DMS79 treated with DMSO at 0.1 percent for 48 hours (cell line): ENCODE measurements around the gene EPB41L4A.
"Not testable (repeated sequence)": the region's sequence is repeated elsewhere in the genome, so short reads cannot be mapped to it uniquely, and the experiment has no call there.

Source experiments
- DNase-seq: peaks from one replicate; lab custom pipeline; 2025; lab: John Stamatoyannopoulos, UW

EPB41L4A gene

DNA sequence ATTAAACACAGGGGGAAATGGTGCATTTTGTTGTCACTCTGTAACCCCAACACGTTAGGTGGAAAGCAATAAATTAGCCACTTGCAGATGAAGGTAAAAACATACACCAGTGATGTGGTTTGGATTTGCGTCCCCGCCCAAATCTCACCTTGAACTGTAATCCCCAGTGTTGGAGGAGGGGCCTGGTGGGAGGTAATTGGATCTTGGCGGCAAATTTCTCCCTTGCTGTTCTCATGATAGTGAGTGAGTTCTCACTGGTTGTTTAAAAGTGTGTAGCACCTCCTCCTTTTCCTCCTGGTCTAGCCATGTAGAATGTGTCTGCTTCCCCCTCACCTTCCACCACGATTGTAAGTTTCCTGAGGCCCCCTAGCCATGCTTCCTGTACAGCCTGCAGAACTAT is 17.2 kb downstream of the EPB41L4A start:
- DNase-seq: no peak

DNA sequence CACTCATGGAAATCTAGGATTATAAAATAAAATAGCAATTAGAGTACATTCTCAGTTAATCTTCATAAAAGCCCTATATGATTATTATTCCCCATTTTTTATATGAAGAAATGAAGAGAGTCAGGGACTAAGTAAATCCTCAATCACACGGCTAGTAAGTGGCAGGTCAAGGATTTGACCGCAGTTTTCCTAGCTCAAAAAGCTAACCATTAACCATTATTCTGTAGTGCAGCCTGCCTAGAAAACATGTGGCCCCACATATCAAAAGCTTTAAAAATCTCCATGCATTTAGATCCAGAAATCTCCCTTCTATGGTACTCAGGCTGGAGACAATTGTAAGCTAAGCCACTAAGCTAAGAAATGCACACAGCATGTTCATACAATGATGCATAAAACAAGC is 21.4 kb downstream of the EPB41L4A start:
- no peak for DNase-seq

DNA sequence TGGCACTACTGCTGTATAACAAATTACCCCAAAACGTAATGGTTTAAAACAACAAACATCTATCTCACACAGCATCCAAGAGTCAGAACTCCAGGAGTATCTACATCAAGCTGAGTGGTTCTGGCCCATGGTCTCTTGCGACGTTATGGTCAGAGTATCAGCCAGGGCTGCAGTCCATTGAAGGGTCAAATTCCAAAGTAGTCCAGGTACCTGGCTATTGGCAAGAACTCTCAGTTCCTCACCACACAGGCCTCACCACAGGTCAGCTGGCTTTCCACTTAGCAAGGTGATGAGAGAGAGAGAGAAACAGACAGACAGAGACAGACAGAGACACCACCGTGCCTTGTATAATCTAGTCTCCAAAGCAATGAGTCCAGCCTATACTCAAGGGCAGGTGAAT is 22.6 kb downstream of the EPB41L4A start:
- DNase-seq: no peak

DNA sequence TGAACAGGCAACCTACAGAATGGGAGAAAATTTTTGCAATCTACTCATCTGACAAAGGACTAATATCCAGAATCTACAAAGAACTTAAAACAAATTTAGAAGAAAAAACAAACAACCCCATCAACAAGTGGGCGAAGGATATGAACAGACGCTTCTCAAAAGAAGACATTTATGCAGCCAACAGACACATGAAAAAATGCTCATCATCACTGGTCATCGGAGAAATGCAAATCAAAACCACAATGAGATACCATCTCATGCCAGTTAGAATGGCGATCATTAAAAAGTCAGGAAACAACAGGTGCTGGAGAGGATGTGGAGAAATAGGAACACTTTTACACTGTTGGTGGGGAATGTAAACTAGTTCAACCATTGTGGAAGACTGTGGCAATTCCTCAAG is 23.8 kb downstream of the EPB41L4A start:
- DNase-seq: not testable (repeated sequence)

DNA sequence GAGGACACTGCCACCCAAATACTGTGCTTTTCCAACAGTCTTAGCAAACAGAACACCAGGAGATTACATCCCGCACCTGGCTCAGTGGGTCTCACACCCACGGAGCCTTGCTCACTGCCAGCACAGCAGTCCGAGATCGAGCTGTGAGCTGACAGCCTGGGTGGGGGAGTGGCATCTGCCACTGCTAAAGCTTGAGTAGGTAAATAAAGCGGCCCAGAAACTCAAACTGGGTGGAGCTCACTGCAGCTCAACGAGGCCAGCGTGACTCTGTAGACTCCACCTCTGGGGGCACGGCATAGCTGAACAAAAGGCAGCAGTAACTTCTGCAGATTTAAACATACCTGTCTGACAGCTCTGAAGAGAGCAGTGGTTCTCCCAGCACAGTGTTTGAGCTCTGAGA is 28.8 kb downstream of the EPB41L4A start:
- DNase-seq: no peak

DNA sequence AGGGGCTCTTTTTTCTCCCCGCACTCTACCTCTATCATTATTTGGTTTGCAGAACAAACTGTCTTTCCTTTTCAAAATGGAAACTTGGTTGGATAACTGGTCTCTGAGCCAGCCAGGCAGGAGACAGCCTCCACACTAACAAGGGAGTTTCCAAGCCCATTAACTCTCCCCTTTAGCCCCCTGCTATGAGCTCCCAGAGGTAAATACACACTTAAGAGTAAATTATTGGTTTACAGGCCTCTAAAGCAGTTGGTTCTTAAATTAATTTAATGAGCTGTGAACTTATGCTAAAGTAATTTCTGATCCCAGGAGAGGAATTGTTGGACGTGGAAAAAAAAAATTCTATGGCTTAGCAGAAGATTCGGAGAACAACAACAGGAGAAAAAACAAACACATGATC is 30.3 kb downstream of the EPB41L4A start:
- DNase-seq: peak; percentile 40

DNA sequence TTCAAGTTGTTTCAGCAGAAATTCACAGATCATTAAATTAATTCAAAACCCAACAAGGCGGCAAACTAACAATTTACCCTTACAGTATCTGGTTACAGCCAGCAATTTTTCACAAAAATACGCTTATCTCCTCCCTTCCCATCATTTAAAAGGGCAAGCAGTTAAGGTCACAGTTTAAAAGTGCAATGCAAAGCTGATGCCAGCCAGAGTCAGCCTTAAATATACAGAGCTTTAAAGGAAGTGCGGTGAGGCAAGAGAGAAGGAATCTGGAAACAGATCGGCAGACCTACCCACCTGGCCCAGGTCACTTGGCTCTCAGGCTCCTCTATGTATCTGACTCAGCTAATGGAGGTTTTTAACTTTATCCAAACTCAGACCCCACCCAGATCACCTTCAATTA is 31.0 kb downstream of the EPB41L4A start:
- DNase-seq: peak; percentile 27

DNA sequence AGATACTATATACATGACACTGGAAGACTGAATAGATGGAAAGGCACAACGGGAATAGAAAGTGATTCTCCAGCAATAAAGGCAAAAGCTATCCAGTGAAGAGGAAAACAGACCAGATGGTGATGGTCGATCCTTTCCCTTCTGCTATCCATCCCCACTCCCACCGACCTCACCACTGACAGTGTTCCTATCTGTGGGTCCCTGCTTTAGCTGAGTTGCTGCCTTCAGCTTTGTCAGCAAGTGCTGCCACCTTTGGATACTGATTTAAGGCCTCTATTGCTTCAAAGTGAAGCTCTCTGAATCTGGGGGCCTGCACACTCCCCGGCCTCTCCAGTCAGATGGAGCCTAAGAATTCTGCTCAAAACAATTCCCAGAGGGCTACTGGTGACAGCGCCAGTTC is 32.3 kb downstream of the EPB41L4A start:
- no peak for DNase-seq

DNA sequence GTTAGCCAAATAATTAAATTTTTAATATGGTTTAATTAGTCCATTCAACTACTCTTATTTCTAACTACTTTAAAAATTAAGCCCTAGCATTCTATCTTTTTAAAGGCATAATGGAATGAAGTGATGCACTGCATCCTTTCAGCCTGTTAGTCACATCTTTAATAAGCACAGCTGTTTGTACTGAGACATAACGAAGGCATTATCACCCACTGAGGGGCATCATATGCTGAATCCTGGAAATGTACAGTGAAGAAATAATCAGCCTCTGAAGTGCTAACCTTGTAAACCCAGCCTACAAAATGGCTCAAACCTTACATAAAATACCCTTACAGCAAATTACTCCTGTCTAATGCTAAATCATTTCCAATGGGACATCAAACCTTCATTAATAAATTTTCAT is 33.1 kb downstream of the EPB41L4A start:
- DNase-seq: no peak

DNA sequence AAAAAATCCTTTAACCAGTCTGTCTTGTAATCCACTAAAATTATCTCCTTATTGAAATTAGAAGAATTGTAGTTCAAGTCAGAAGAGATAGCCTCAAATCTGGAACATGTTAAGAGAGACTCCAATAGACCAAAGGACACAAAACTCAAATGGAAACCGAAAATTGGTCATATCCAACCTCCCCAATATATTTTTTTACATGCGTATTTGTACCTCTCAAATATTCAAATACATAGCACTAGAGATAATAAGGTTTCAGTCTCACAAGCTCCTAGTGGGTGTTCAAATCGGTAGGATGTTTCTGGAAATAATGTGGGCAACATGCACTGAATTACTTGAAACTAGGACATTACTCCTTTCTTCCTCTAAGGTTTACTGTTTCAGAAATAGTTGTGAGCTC is 33.5 kb downstream of the EPB41L4A start:
- no peak for DNase-seq

DNA sequence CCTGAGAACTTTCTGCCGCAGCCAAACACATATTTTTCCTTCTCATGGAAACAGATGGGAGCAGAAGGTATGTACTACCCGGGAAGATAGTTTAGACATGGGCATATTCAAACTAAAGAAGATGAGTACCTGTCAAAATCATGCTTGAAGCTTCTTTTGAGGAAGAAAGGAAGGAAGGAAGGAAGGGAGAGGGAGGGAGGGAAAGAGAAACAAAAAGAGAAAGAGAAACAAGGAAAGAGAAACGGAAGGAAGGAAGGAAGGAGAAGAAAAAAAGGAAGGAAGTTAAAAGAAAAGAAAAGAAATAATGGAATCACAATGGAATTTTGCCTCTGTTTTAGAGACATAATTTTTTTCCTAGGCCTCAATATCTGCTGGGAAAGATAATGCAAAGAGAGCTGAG is 34.6 kb downstream of the EPB41L4A start:
- no peak for DNase-seq

DNA sequence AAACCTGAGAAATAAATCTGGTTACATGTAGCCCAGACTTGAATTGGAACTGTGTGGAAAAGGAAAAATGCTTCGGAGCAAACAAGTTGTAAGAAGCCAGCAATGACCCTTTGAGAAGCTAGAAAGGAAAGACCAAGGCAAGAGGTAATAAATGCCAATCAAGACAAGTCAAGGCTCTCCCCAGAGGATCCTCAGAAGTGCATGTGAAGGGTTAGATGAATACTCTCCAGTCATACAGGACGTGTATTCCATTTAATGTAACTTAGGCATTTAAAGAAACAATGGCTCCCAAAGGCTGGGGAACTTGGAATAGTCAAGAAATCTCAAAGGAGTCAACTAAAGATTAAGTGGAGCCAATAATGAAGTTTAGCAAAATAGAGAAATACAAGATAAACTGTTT is 36.2 kb downstream of the EPB41L4A start:
- DNase-seq: no peak

DNA sequence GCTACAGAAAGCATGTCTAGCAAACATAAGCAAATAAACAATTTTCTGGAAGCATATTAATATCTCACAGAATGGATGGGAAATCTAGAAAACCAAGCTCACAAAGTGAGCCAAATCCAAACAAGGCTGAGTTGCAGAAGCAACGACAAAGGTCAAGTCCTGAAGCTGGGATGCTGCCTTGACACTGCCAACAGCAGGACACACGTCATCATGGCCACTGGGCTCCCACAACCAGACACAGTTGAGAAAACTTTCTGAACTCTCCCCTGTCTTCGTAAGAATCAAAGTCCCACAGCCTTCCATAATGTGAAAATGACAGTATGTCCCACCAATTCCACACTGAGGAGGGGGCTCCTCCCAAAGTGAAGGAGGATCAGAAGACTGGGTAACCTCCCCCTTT is 37.6 kb downstream of the EPB41L4A start:
- DNase-seq: no peak

DNA sequence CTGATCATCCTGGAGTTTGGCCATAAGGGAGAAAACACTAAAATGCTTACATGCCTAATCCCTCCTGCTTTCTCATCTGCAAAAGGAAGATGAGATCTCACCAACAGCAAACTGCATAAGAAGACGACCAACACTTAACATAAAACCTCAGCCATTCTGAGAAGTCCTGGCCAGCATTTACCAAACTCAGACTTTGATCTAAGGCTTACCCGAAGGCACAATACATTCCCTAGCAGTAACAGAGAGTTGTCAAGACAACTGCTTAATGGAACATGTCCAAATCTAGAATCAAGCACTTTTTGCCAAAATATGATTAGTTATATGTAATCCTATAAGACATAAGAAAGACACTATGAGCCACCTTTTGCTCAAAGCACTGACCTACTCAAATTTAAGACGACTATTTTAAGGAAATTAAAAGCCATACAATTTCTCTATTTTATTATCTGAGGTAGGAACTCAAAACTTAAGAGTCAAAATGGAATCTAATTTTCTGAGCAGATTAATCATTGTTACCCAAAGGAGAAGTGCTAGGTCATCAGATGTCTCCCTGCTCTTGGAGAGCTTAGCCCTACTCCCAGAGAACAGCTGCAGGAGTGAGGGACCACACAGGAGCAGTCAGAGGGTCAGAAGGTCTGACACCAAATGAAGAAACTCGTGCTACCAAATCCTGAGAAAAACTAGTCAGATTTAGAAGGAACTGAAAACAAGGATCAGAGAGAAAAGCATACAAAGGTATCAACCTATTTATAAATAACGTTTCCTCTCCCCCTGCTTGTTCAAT is 39.3 kb downstream of the EPB41L4A start:
- no peak for DNase-seq

DNA sequence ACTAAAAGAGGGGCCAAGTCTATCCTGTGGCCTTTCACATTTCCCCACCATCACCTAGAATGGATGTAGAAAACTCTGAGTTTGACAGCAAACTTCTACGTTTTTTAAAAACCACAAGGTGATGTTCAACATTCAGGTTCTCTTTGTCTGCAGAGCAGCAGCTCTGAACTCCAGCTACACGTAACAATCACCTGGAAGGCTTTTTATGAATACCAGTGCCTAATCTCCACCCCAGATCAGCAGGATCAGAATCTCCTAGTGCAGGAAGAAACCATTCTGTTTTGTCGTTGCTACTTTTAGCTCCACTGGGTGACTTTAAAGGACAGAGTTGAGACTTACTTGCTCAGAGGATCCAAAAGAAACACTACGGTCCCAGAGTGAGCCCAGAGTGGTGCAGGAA is 44.3 kb downstream of the EPB41L4A start:
- no peak for DNase-seq

DNA sequence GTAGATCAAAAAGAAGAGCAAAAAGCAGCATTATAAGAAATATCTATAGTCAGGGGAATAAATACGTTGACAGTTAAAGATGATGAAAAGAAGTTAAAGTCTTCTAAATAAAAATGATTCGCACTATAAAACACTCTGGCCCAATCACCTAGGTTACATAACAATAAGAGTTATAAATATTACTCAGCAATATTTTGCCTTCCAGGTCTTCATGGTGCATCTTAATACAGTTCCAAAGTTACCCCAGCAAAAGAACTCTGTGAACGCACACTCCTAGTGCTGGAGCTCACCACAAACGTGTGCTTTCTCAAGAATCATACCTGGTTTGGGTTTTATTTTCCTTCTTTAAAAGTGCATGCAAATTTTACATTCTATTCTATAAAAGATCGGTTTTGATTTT is 44.7 kb downstream of the EPB41L4A start:
- no peak for DNase-seq

DNA sequence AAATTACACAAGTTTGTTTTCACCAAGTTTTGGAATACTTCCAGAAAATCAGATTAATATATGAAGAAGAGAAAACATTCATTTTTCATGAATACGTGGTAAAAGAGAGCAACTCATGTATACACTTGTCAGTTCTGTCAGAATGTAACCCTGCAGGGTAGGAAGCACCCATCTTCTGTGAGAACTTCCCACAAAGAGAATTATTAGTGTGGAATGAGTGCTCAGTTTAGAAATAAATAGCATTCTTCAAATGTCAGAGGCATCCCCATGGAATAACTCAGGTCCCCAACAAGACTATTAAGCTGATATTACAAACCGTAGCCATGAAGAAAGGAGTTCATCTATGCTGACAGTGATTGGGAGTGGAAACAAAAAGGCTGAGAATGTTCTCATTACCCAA is 45.2 kb downstream of the EPB41L4A start:
- DNase-seq: no peak

DNA sequence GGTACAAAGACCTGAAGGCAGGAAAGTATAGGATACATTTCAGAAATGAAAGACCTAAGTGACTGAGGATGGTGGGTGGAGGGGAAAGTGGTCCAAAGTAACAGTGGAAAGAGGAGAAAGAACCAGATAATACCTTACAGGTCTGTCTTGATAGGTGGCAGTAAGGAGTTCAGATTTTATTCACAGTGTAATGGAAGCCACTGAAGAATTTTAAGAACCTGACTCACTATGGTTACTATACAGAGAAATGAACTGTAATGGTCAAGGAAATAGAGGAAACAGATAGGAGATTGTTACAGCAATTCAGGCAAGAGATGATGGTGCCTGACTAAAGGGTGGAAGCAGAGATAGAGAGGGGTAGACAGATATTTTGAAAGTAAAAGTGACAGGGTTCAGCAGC is 46.5 kb downstream of the EPB41L4A start:
- DNase-seq: no peak

DNA sequence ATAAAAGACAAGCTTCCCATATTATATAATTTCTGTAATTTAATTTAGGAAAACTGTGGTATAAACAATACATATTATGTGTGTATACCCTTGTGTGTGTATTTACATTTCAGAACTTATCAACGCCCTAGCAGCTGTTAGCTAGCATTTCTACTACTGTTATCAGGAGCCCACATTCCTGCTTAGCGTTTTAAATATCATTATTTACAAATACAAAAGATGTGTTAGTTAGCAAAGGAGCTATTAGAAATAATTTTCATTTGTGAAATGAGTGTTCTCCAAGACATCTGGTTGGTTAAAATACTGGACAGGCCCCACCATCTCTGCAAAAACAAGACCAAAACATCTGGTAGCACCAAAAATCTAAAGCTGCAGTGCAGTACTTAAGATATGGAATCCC is 48.0 kb downstream of the EPB41L4A start:
- DNase-seq: no peak

DNA sequence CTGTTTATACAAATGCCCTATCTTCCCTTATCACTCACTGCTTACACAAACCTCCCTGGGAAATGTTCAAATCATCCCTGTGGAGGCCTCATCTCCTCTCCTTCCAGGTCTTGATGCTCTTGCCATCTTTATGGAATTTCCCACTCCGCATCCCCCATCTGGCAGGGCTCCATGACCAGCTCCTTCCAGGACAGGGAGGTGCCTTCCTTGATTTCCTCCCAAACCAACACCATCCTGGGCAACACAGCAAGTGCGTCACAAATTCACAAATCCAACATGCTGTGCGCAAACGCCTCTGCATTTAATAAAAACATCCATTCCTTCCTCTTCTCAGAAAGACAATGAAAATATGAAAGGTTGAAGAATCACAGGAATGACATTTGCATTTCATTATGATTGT is 51.7 kb downstream of the EPB41L4A start:
- DNase-seq: no peak

DNA sequence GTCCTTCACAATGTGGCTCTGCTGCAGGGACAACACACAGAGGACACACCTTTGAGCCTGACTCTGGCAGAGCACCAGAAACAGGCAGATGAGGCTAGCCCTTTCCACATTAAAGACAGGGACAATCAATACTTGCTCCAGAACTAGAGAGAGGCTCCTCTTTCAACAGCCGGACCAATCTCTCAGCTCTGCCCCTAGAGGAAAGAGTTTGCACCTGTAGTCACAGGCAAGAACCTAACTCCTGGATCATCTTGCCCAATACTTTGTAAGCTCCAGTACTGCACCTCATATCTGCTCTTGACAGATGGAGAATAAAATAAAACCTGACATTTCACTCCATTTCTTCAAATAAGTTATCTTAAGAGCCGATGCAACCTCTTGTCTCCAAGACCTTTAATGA is 52.1 kb downstream of the EPB41L4A start:
- DNase-seq: no peak

DNA sequence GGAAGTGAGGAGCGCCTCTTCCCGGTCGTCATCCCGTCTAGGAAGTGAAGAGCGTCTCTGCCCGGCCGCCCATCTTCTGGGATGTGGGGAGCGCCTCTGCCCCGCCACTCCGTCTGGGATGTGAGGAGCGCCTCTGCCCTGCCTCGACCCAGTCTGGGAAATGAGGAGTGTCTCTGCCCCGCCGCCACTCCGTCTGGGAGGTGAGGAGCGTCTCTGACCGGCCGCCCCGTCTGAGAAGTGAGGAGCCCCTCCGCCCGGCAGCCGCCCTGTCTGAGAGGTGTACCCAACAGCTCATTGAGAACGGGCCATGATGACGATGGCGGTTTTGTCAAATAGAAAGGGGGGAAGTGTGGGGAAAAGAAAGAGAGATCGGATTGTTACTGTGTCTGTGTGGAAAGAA is 58.3 kb downstream of the EPB41L4A start:
- not testable (repeated sequence) for DNase-seq

DNA sequence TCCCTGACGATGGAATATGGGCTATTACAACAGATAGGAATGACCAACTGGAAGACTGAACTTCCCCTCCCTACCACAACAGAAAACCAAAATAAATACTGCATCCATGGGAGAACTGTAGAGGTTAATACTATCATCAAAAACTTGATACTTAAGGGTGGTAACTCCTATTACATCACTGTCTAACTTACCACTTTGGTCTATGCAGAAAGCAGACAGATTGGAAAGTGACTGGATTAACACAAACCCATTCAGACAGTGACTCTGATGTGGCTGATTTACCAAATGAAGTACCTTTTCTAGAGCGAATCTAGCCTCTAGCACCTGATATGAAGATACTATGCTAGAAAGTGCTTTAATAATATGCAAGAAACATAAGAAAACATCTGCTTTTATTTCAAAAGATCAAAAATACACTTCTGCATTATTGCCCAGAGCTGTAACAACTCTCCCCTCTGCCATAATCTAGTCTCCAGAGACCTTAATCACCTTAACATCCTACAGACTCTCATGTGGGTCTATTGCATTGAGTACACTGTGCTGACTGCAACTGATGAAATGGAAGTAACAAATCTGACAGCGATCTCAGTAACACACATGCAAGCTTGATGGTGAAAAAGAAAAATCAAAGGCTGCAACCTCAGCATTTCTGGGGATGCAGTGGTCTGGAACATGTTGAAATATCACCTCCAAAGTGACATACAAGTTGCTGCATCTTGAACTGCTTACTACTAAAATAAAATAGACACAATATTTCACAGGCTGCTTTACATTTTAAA is 62.7 kb downstream of the EPB41L4A start:
- DNase-seq: no peak
